NB4 (cell line): ENCODE results near the gene SYNPO.

Experiments
- DNase-seq: peaks from one replicate; pipeline ENCODE4 v3.0.0; 2010; ENCODE audit warnings: low read depth
- H3K4me3 ChIP-seq: one replicate; pipeline ENCODE4 v1.5.1; 2011; ENCODE audit warnings: mild to moderate bottlenecking, low read depth, low read length, moderate library complexity
- CTCF ChIP-seq: IDR thresholded peaks from one replicate; pipeline ENCODE4 v1.5.1; 2012; ENCODE audit warnings: low read depth, low read length
- MAX ChIP-seq: IDR thresholded peaks from 2 replicates; pipeline ENCODE4 v1.6.1; 2011; ENCODE audit warnings: low read depth, low read length
- MYC ChIP-seq: IDR thresholded peaks from 2 replicates; pipeline ENCODE4 v1.6.1; 2011; ENCODE audit warnings: low read depth, low read length
- POLR2A ChIP-seq: IDR thresholded peaks from 2 replicates; pipeline ENCODE4 v1.6.1; 2011; ENCODE audit warnings: mild to moderate bottlenecking; ENCODE audit not compliant: insufficient read length; ENCODE audit errors: extremely low read depth

Gene SYNPO

GRCh38 chr5:150649108-150650020 is 8.9 kb downstream of the SYNPO start:
- H3K4me3 ChIP-seq: no peak overlapping the region
- TF ChIP-seq MAX: no peak
- no peak for TF ChIP-seq MYC
- TF ChIP-seq POLR2A: no peak
- no peak for TF ChIP-seq CTCF
- DNase-seq: no peak

GRCh38 chr5:150650021-150651006 is 9.9 kb downstream of the SYNPO start:
- no peak for TF ChIP-seq MAX
- TF ChIP-seq MYC: no peak
- TF ChIP-seq POLR2A: no peak
- no peak for DNase-seq
- H3K4me3 ChIP-seq: no peak overlapping the region

- no peak for TF ChIP-seq CTCF
- no peak for TF ChIP-seq POLR2A
- no peak for TF ChIP-seq MAX
- TF ChIP-seq MYC: no peak
- H3K4me3 ChIP-seq: no peak overlapping the region
- no peak for DNase-seq
These were observed 10.9 kb downstream of the SYNPO start for GRCh38 chr5:150651382-150651781.

- H3K4me3 ChIP-seq: no peak overlapping the region
- DNase-seq: no peak
- TF ChIP-seq MAX (no peak), CTCF (no peak), POLR2A (no peak), MYC (no peak)
These were observed 11.6 kb downstream of the SYNPO start for GRCh38 chr5:150651924-150652671.

GRCh38 chr5:150653145-150653761 is 12.8 kb downstream of the SYNPO start:
- no peak for DNase-seq
- H3K4me3 ChIP-seq: no peak overlapping the region
- TF ChIP-seq MYC (no peak), CTCF (no peak), POLR2A (no peak), MAX (no peak)
